Heart left ventricle (tissue), 13 donors: ENCODE measurements around the gene APOBEC3G.

Experiments used
- CTCF ChIP-seq, 12 donors: fragments of 200-600 bp; sonication (generic) in 4 of 12; IDR thresholded peaks; one replicate each; pipeline versions ENCODE4 v1.5.0 to v1.8.0; 2018 to 2022; ENCODE audit warnings: antibody characterized with exemption in 12 of 12, mild to moderate bottlenecking in 5 of 12
- POLR2A ChIP-seq, 2 donors: fragments of 450-650 bp; IDR thresholded peaks; one replicate each; pipeline ENCODE4 v1.6.1; 2017; ENCODE audit warnings: antibody characterized with exemption in 2 of 2, mild to moderate bottlenecking in 2 of 2, moderate library complexity in 2 of 2
- donor health status: ischemic (EF 13 %, LVEDD 7.1; RV severe dilation, severe dysfunction).
- donor health status: DM: no; HTN: yes; CAD: no.
- donor health status: DM: no; HTN: no; CAD: no.
- donor health status: ischemic (EF 25% LVEDD 6.9; RV normal size, moderate dysfunction).
- donor health status: ischemic (EF 25% LVEDD 5.7; RV mildly dilated, moderate dysfunction).
- donor health status: ischemic (EF 35%, LVEDD 5.7; RV mildly dilated, moderate dysfunction).
- donor health status: nonischemic (EF 11% LVEDD 7.7; RV severe dilation, severe dysfunction).
- donor health status: DM: yes; HTN: yes; CAD: no.
- donor health status: PGD.
- donor health status: ischemic (EF 29% LVEDD 5.4; RV normal size, mild dysfunction).
- donor health status: nonischemic (EF 23%, LVEDD 6.1; RV moderate dilation, normal function).

- TF ChIP-seq CTCF (IDR thresholded peaks at IDR 0.05) (no peak), POLR2A (IDR thresholded peaks at IDR 0.05) (no peak)
Measured at GRCh38 chr22:39101226-39101625, 24.2 kb downstream of the APOBEC3G start.
